Activated CD4-positive, alpha-beta T cell treated with anti-CD3 and anti-CD28 coated beads, Interleukin-2, amount 50 U/mL, for 1 hour (primary cell): ENCODE measurements around the gene HNRNPM.
A peak's percentile ranks its signal among the peaks of the same experiment; 100 is the strongest.

ENCODE experiments used
- DNase-seq: peaks from one replicate; pipeline ENCODE4 v3.0.0-alpha.2; 2020

HNRNPM gene

DNA sequence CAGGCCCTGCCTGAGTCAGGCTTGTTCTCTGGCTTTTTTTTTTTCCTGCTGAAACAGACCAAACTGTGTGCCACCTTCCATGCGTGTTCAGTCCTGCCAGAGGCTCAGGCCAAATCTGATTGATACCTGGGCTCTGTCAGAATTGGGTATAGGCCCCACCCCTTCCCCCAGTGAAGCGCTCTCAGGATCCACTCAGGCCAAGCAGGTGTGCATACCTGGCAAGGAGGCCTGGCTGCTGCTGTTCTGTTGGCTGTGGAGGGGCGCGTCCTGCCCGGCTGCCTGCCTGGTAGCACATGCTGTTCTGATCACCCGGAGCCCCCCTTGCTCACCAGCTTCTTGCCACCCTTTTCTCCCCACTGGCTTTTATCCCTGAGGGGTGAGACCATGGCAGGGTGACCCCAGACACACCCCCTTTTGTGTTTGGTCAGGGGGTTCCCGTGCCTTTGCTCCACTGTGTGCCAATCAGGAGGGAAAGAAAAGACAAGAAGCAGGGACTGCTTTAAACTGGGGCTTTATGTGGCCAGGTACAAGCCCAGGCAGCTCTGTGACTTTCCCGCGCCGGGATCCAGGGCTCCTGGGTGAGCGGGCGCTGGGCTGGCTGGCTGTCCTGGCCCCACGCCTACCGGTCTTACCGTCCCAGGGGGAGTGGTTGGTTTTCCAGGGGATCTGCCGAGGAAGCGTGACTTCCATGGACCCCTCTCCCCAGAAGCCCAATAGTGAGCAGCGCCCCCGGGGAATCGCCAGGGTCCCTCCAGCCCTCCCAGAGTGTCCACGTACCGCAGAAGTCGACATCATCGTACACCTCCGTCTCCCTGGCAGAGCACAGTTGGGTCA, 45.0 kb downstream of the HNRNPM start:
- no peak for DNase-seq

DNA sequence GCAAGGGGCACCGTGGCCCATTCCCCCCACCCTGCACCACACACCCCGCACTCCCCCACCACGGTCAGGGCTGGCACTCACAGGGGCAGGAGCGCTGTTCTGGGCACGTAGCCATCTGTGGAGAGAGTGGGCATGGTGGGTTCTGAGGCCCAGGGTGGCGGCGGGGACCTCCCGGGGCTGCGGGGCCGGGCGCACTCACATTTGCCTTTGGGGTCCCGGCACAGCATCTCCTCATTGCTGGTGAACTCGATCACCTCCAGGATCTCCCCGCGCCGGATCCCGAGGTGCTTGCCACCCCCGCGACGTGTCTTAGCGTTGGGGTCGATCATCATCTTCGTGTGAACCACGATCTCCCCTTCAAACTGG, 45.6 kb downstream of the HNRNPM start:
- no peak for DNase-seq

DNA sequence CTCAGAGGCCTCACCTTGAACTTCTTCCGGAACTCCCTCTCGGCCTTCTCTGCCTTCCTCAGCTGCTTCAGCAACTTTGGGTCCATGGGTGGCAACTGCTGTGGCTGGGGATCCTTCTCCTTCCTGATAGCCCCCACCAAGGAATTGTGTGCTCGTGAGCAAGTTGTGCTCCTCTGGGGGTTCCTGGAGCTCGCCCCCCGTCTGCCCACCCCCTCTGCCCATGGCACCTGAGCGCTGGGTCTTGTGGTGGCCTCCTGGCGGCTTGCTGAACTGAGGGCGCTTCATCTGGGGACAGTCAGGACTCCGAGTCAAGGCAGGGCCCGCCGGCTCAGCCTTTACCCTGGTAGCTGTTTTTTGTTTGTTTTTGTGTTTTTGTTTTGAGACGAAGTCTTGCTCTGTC, 46.1 kb downstream of the HNRNPM start:
- DNase-seq: no peak

DNA sequence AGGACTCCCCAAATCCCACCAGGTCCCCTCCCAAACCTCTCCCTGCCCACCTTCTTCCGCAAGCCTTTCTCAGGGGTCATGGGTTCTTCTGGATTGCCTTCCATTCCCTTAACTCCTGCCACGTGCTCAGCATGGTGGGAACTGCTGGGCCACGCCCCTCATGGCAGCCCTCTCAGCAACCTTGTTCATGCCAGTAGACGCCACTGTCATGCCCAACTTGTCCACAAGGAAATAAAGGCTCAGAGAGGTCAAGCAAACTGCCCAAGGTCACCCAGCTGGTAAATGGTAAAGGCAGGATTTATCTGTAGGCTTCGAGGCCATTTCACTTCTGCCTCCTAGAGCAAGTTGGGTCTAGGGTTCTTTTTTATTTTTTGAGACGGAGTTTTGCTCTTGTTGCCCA, 46.8 kb downstream of the HNRNPM start:
- no peak for DNase-seq

DNA sequence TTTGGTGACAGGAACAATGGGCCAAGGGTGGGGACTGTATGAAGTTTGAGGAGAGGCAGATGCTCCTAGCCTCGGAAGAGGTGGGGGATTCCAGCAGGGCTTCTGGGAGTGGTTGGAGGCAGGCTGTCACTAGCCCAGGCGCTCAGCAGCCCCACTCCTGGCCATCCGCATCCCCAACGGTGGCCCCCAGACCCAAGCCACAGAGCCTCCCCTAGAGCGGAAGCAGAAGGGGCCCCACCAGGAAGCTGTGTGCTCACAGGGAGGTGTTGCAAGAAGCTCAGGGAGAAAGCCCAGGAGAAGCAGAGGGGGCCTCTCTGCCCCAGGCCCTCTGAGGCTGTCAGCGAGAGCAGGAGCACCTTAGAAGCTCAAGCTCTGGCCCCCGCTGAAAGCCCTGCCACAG, 49.4 kb downstream of the HNRNPM start:
- no peak for DNase-seq

DNA sequence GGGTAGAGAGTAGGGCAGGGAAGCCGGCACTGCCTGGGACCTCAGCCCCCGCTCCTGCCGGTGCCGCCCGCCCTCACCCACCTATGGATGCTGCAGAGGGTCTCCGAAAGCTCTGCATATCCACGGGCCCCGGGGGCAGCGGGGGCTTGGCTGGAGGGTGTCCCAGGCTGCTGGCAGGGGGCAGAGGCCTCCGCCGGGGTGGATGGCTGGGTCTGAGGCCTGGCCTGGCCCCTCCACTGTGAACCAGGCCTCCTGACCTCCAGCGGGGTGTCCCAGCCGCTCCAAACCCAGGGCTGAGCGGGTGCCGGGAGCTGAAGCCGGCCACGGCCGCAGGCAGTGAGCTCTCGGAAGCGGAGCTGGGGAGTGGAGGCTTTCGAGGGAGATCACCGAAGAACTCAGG, 53.5 kb downstream of the HNRNPM start:
- DNase-seq: no peak

DNA sequence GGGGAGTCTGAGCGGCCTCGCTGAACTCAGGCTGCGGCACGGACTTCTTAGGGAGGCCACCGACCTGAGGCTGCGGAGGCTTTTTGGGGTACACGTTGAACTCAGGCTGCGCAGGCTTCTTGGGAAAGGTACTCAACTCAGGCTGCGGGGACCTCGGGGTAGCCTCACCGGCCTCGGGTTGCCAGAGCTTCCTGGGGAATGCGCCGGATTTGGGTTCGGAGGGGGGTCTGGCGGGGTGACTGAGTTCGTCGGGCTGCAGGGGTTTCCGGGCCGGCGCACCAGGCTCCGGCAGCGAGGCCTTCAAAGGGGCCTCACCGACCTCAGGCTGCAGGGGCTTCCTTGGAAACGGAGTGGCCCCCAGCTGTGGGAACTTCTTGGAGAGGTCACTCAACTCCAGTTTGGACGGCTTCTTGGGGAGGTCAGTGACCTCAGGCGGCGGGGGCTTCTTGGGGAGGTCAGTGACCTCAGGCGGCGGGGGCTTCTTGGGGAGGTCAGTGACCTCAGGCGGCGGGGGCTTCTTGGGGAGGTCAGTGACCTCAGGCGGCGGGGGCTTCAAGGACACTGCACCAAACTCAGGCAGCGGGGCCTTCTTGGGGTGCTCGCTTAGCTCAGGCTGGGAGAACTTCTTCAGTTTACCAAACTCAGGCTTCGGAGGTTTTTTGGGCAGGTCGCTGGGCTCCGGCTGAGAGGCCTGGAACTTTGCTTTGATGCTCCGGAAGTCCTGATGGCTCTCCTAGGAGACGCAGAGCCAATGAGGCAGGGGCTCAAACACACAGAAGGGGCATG, 54.5 kb downstream of the HNRNPM start:
- DNase-seq: no peak

DNA sequence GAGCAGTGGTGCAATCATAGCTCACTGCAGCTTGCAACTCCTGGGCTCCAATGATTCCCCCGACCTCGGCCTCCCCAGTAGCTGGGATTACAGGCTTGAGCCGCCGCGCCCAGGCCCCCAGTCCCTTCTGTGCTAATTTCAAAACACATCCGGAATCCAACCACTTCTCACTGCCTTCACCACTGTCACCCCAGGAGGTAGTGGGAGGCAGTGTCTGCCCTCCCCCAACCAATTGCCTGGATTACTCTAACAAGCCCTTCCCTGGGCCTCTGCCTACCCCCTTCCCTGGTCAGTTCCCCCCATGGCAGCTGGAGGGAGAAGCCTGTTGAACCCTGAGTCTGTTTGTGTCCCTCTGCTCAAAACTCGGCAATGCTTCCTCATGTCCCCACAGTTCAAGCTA, 55.4 kb downstream of the HNRNPM start:
- no peak for DNase-seq

DNA sequence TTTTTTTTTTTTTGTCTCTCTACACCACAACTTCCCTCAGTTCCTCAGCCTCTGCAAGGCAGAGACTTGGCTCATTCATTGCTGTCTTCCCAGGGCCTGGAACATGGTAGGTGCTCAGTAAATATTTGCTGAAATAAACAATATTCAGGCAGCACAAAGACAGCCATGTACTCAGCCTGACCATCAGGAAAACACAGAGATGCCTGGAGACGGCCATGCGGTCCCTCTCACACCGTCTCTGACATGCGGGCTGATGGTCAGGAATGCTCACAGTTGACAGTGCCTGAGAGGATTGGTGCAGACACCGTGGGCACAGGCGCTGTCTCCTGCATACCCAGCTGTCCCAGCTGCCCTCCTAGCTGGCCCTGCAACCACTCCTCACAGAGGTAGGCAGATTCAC, 56.7 kb downstream of the HNRNPM start:
- no peak for DNase-seq

DNA sequence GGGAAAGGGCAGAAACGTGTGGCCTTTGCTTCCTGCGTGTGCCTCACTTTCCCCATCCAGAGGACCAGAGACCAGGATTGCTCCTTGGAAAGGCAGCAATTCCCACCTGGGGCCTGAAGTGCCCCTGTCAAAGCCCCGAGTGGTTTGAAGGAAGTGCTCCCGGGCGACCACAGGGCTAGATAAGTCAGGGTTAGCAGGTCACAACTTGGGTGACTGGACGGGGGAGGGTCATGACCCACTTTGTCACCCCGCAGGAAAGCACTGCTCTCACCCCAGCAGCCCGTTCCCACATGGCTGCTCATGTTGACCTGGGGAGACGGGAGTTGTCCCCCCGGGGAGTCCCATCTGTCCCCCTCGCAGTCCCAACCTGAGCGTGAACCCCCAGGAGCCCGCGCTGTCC, 57.2 kb downstream of the HNRNPM start:
- DNase-seq: no peak

DNA sequence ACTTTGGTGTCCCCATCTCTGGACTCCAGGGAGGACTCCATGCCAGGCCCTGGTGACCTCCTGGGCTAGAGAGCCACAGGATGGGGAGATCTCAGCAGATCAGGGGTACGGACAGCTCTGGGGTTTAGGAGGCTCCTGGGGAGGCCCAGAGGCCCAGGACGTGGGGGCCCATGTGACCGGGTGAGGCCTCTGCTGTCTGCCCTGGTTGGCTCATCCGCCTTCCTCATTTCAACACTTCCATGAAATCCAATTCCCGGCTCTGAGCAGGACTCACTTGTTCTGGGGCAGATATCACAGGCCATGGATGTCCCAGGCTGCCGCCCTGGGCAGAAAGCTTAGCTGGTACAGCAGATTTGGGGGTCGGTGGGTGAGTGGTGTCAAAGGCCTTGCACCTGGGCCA, 58.7 kb downstream of the HNRNPM start:
- no peak for DNase-seq

DNA sequence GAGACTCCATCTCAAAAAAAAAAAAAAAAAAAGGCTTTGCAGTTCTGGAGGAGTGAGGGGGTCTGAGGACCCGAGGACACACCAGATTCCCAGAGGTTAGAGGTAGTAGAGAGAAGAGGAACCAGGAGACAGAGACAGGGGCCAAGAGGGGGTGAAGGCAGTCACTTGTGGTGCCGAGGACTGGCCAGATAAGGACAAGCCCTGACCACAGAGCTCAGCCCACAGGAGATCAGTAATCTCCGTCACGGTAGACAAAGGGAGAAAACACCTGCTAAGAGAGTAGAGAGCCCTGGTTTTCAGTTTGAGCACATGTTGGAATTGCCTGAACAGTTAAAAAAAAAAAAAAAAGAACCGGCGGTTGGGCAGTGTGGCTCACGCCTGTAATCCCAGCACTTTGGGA, 59.4 kb downstream of the HNRNPM start:
- DNase-seq: no peak

DNA sequence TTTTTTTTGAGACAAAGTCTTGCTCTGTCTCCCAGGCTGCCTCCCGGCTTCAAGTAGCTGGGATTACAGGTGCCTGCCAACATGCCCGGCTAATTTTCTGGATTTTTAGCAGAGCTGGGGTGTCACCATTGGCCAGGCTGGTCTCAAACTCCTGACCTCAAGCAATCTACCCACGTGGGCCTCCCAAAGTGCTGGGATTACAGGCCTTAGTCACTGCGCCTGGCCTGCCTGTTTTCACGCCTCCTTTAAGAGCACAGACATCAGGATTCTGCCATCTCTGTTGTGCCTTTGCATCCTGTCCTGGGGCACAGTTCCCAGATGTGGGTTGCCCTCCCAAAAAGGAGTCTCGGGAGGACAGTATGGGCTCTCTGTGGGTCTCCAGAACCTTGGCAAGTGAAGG, 60.1 kb downstream of the HNRNPM start:
- no peak for DNase-seq

DNA sequence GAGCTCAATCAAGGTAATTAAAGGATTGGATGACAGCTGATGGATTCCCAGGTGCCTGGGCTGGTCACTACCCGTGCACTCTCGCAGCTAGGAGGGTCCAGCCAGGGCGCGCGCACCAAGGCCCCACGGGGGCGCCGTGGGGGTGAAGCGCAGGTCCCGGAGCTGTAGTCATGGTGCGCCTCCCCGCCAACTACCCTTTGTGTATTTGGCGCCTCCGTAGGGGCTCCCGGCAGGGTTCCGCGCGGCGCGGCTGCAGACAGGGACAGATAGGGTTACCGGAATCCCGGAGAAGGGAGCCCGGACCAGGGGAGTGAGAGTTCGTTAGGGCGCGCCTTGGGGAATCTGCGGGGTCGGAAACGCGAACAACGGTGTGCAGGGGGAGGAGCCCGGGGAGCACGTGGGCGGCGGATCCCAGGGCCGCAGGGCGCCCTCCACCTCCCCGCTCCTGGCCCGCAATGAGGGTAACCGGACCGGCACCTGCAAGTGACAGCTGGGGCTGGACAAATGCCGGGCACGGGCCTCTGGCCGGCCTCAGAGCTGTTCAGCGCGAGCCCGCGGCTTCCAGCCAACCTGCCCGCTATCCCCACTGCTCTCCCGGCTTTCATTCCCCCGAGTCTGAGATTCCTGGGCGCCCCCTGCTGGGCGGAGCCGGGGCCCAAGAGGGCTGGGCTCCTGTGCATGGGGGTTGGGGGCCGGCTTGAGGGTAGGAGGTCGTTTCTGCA, 61.1 kb downstream of the HNRNPM start:
- DNase-seq: peak; percentile 66

DNA sequence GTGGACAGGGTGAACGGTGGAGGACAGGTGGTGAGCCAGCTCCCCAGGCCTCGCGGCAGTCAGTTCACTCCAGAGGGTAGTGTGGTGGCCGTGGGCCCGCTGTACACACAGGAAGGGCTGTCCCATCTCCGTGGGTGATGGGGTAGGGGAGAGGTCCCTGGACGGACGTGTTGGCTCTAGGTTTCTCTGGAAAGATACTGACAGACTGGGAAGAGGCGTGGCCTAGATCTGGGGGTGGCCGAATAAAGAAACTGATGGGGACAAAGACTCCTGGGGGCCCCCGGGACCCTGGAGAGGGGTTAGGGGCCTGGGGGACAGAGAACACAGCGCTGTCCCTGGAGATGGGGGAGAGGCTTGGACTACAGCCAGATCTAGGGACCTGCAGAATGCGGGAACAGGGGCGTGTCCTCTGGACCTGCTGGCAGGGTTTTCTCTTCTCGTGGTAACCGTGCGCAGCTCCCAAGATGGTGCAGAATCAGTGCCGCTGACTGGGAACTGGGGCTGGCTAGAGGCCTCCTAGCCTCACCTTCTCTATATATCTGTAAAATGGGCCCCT, 61.7 kb downstream of the HNRNPM start:
- DNase-seq: no peak

DNA sequence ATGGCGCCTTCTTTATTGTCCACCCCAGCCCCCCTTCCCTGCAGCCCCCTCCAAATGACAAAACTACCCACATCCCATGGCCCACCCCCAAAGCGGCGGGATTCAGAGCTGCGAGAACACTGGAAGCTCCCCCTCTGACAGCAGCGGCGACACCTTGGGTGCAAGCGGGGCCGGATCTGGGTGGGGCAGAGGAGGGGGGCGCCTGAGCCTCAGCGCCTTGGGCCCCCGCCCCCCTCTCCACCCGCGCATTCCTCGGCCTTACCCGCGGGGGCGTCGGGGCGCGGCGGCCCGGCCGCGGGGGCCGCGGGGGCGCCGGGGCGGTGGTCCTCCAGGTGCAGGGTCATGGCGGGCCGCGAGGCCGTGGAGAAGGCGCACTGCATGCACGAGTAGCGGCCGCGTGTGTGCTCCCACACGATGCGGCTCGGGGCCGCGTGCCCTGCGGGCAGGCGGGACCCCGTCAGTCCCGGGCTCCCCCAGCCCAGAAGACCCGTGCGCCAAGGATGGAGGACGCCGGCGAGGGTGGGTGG, 65.9 kb downstream of the HNRNPM start:
- no peak for DNase-seq

DNA sequence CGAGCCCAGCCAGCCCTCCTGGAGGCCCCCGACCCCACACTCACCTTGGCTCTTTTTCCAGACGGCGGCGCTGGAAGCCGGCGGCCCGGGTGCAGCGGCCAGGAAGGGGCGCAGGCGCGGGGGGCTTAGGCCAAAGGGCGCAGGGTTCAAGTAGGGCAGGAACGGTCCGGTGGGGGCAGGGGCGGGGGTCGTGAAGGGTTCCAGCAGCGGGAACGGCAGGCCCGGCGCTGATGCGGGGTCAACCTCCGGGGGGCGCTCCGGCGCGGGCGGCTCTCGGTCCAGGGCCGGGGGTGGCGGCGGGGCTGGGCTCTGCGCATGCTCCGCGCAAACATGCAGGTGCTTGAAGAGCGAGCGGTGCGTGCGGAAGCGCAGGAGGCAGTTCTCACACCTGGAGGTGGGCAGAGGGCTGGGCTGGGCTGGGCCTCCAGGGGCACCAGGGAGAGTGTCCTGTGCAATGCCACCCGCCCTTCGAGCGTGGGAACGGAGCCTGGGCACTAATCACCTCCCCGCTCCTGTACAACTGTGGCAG, 66.9 kb downstream of the HNRNPM start:
- DNase-seq: no peak

DNA sequence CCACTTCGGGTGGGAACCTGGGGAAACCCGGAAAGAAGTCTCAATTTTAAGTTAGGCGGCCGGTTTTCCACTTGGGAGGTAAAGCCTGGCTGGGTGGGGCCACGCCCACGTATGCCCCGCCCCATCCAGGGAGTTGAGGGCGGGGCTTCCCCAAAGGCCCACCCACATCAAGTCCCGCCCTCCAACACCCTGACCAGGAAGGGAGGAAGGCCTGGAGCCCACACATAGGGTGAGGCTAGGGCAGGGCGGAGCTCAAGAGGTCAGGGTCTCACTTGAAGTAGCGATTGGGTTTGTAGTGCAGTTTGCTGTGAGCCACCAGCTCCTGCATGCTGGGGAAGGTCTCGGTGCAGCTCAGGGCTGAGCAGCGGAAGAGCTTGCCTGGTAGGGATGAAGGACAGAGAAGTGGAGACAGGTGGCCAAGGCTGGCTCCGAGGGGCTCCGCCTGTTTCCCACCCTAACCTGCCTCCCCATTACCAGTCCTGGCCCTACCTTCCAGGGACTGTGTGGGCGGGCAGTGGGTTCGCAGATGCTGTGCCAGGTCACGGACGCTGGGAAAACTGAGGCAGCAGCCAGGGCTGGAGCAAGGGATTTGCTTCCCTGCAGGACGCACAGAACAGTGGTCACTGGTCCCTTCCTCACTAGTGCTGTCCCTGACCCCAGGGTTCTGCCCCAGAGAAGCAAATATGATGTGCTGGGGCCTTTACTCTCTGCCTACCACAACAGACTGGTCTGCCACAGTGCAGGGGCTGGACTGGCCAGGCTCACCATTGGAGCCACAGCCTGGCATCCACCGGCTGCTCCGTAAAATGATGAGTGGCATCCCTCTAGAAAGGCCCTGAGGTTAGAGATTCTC, 67.6 kb downstream of the HNRNPM start:
- DNase-seq: no peak

DNA sequence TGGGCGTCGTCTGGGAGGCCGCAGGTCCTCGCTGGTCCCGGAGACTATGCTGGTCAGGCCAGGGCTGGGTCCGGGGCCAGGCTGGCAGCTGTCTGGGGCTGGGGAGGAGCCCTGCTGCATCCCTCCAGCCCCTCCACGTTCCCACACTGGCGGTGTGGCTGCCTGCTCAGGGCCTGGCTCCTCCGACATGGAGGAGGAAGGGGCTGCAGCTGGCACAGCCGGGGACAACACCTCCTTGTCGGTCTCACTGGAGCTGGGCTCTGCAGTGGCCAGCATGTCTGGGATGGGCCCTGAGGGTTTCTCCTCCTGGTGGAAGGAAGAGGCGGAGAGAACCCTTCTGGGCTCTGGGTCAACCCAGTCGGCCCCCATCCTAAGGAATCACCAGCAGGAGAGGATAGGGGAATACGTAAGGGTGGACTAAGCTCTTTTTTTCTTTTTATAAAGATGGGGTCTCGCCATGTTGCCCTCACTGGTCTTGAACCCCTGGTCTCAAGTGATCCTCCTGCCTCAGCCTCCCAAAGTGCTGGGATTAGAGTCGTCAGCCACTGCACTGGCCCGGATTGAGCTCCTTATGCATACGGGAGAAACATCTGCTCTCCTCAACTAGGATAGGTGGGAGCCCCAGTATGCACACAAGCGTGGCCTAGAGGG, 68.4 kb downstream of the HNRNPM start:
- DNase-seq: no peak

DNA sequence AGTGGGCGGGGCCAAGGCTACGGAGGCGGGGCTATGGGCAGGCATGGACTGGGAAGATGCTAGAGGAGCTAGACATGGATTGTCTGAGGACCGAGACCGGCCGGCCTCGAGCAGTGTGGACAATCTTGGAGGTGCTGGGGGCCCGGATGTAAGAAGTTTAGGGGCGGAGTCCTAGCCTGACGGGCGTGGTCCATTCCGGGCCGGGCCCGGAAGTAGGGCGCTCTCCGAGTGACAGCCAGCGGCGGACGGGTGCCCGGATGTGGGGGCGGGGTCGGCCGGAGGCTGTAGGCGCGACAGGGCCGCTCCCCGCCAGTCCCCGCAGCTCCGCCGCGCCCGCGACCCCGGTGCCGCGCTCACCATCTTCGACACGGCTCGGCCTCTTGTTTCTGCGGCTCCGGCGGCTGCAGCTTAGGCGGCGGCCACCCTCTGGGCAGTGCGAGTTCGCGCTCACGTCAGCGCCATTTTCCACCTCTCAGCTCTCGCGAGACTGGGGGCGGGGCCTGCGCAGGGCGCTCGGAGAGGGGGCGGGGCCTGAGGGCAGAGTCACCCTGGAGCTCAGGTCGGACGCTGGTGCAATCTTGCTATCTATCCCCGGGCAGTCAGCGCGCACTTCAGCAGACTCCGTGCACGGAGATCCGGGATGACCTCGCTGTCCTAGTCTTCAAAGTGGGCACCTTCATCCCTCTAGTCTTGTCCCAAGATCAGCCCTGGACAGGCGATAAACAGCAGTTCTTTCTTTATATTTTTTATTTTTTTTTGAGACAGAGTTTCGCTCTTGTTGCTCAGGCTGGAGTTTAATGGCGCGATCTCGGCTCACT, 69.1 kb downstream of the HNRNPM start, which contains the start of gene ZNF414:
ZNF414 (minus strand) TSS at position 481 of the 818 bp plus-strand sequence; CDS start at position 360, 121 bp downstream.
- peak; percentile 98 for DNase-seq
